Keratinocyte (primary cell): ENCODE results near the gene EEF2K. TPM values are rescaled to one million over a fixed set of nuclear protein-coding genes. Genes with fewer than 3 reads are reported as not detected.

Experiments used
- DNase-seq: peaks from one replicate; pipeline ENCODE4 v3.0.0-alpha.2; 2011; ENCODE audit warnings: low read depth, missing footprints, low spot score
- FAIRE-seq: peaks from 2 replicates; lab custom pipeline; 2011; peaks lifted over from hg19 to GRCh38; lab: Jason Lieb, UNC
- H2AFZ ChIP-seq: 2 replicates; pipeline ENCODE4 v1.6.0; 2012; ENCODE audit warnings: low read length, control low read depth, inconsistent platforms; ENCODE audit not compliant: control insufficient read depth
- H3K27ac ChIP-seq: 2 replicates; pipeline ENCODE4 v1.5.1; 2011; ENCODE audit warnings: low read length; ENCODE audit not compliant: control insufficient read depth, insufficient read depth
- H3K27me3 ChIP-seq: 3 replicates; pipeline ENCODE4 v1.6.0; 2011; ENCODE audit warnings: low read length; ENCODE audit not compliant: control insufficient read depth, insufficient read depth; ENCODE audit errors: extremely low read depth
- H3K36me3 ChIP-seq, 2 experiments: 2 replicates in 1 of 2; 3 replicates in 1 of 2; pipeline ENCODE4 v1.5.1; 2011; ENCODE audit warnings: low read length in 2 of 2, mild to moderate bottlenecking in 1 of 2; ENCODE audit not compliant: control insufficient read depth in 2 of 2, insufficient read depth in 2 of 2; ENCODE audit errors: extremely low read depth in 1 of 2
- H3K4me1 ChIP-seq: 3 replicates; pipeline ENCODE4 v1.5.1; 2011; ENCODE audit warnings: low read length; ENCODE audit not compliant: control insufficient read depth, insufficient read depth; ENCODE audit errors: extremely low read depth
- H3K4me2 ChIP-seq: 3 replicates; pipeline ENCODE4 v1.6.0; 2011; ENCODE audit warnings: low read depth, low read length; ENCODE audit not compliant: control insufficient read depth, insufficient read depth; ENCODE audit errors: extremely low read depth
- H3K4me3 ChIP-seq, 3 experiments: fragments of 200-600 bp in 1 of 3; sonication (generic) in 1 of 3; 2 replicates in 2 of 3; 3 replicates in 1 of 3; pipeline ENCODE4 v1.5.1; 2011 to 2016; ENCODE audit warnings: low read length in 3 of 3, mild to moderate bottlenecking in 3 of 3, control low read depth in 2 of 3, inconsistent platforms in 1 of 3, low read depth in 1 of 3, mixed read lengths in 1 of 3, mixed run types in 1 of 3, moderate library complexity in 1 of 3; ENCODE audit not compliant: control insufficient read depth in 2 of 3, insufficient read depth in 2 of 3; ENCODE audit errors: extremely low read depth in 1 of 3
- H3K79me2 ChIP-seq: 2 replicates; pipeline ENCODE4 v1.6.0; 2012; ENCODE audit warnings: low read length; ENCODE audit not compliant: control insufficient read depth, insufficient read depth
- H3K9ac ChIP-seq: 3 replicates; pipeline ENCODE4 v1.6.0; 2011; ENCODE audit warnings: low read length; ENCODE audit not compliant: control insufficient read depth, insufficient read depth; ENCODE audit errors: extremely low read depth
- H3K9me1 ChIP-seq: 3 replicates; pipeline ENCODE4 v1.6.0; 2011; ENCODE audit warnings: low read length; ENCODE audit not compliant: control insufficient read depth, insufficient read depth; ENCODE audit errors: extremely low read depth
- H3K9me3 ChIP-seq: 2 replicates; pipeline ENCODE4 v1.5.1; 2012; ENCODE audit warnings: low read depth, low read length; ENCODE audit not compliant: control insufficient read depth
- H4K20me1 ChIP-seq: 3 replicates; pipeline ENCODE4 v1.6.0; 2011; ENCODE audit warnings: low read length; ENCODE audit not compliant: control insufficient read depth, insufficient read depth; ENCODE audit errors: extremely low read depth
- CTCF ChIP-seq, 3 experiments: IDR thresholded peaks in 1 of 3; conservative IDR thresholded peaks in 1 of 3; optimal IDR thresholded peaks in 1 of 3; 2 replicates in 2 of 3; 3 replicates in 1 of 3; pipeline versions ENCODE3 to v1.5.1; 2011; ENCODE audit warnings: low read length in 3 of 3, mild to moderate bottlenecking in 3 of 3, moderate library complexity in 2 of 3, control low read depth in 1 of 3, inconsistent platforms in 1 of 3; ENCODE audit not compliant: insufficient read depth in 2 of 3; ENCODE audit errors: extremely low read depth in 1 of 3
- EZH2 ChIP-seq: IDR thresholded peaks from one replicate; pipeline ENCODE4 v1.6.1; 2012; ENCODE audit warnings: inconsistent platforms, mild to moderate bottlenecking, low read length, moderate library complexity
- dilution Hi-C: fragments of 300-500 bp; cut with MboI; formaldehyde crosslinking; loops from one replicate; pipeline ENCODE4 v1.7.0; 2020; ENCODE audit warnings: low sequenced_read_pairs; ENCODE audit not compliant: extremely low pct_ligation_motif_present
- polyA plus RNA-seq, 5 experiments: library from polyadenylated mRNA; depleted of rRNA in 3 of 5; stranded (reverse) in 3 of 5; stranded (forward) in 1 of 5; unstranded in 1 of 5; fragments of >200 nt; gene quantifications; 1 replicate in 1 of 5; 2 replicates in 3 of 5; 3 replicates in 1 of 5; pipeline versions ENCODE4 v1.2.1 to v1.2.3, GENCODE V29; 2011 to 2012; ENCODE audit warnings: missing spikeins in 2 of 5, low read depth in 1 of 5, low replicate concordance in 1 of 5

Gene EEF2K
- polyA plus RNA-seq, 1 donor (not counting 4 experiments of a cell fraction or from before 2014, with no cell fraction given) = 7.3 TPM

DNA sequence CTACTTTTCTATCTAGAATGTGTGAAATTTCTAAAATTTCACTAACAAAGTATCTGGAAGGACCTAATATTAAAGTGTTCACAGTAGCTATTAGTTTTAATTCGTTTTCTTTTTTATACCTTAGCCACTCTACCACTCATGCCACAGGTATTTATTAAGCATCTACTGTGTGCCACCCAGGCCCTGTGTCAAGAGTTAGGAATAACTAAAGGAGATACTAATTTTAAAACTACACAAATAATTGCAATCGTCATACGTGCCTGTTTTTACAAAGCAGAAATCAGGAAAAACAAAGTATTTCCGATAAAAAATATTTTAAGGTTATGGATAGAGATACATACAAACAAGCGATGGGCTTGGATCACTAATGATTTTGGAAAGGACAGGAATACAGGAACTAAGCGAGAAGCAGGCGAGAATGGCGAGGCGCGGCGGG lies 483 bp upstream of the EEF2K start:
- no peak for TF ChIP-seq CTCF (optimal IDR thresholded peaks at IDR 0.05 in 1 of 3, IDR thresholded peaks at IDR 0.05 in 1 of 3, conservative IDR thresholded peaks at IDR 0.05 in 1 of 3; ENCODE audit: extremely low read depth in 1 of 3, insufficient read depth in 2 of 3, low read length in 3 of 3)
- TF ChIP-seq EZH2 = no peak
- H2AFZ ChIP-seq = peak overlapping the region; percentile 78
- H3K9ac ChIP-seq = peak overlapping the region; percentile 85
- DNase-seq (no peak), FAIRE-seq (no peak)
- no peaks in the 10 kb centered on the region for H3K9me3 ChIP-seq
- peaks cover 40% of the 10 kb centered on the region for H3K79me2 ChIP-seq
- dilution Hi-C loops = no loop called here
- no peaks in the 10 kb centered on the region for H3K27me3 ChIP-seq
- peaks cover 0 to 4% of the 10 kb centered on the region in 2 experiments for H3K36me3 ChIP-seq
- peak overlapping the region; percentile 61 for H3K4me2 ChIP-seq
- no peaks in the 10 kb centered on the region for H4K20me1 ChIP-seq
- H3K27ac ChIP-seq = peak overlapping the region; percentile 73
- H3K9me1 ChIP-seq = peaks cover 2% of the 10 kb centered on the region
- H3K4me1 ChIP-seq = peaks cover 34% of the 10 kb centered on the region
- H3K4me3 ChIP-seq = peak overlapping the region in 2 of 3 experiments; percentile 23 to 79

DNA sequence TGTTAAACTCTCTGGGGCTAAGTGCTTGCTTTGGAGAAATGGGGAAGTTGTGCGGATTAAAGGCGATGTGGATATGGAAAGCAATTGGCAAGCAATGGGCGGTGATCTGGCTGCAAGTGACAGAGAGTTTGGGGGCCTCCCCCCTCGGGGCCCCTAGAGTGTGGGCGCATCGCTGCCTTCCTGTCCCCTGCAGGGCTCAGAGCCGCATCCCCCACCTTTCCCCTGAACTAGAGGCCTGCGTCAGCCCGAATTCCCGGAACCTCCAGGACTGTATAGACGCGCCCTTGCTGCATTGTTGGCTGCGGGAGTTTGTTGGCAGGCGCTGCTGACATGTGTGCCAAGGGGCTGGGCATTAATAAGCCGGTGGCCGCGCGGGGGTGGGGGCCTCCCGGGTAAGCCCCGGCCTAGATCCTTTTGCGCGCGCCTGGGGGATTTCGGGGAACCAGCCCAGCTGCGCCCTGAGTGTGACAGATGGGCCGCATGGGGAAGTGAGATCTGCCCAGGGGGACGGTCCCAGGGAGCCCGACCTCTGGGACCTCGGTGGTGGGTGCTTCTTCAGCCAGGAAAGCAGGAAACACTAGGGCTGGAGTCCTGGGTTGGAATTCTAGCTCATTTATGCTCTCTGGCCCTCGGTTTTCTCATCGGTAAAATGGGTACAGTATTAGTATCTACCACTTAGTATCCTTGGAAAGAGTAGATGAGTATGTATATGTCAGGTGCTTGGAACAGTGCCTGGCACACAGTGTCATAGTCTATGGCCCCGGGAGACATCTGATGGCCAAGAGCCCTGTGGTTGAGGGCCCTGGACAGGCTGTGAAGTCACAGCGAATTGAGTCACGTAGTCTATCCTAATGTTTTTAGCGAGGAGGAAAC lies 1.0 kb downstream of the EEF2K start:
- H3K27ac ChIP-seq = peak overlapping the region; percentile 73
- peaks cover 34% of the 10 kb centered on the region for H3K4me1 ChIP-seq
- DNase-seq = no peak
- H3K36me3 ChIP-seq = peaks cover 0 to 4% of the 10 kb centered on the region in 2 experiments
- peaks cover 52% of the 10 kb centered on the region for H3K79me2 ChIP-seq
- peak overlapping the region; percentile 89 for H3K4me2 ChIP-seq
- dilution Hi-C loops = no loop called here
- H3K9ac ChIP-seq = peak overlapping the region; percentile 85
- H3K9me3 ChIP-seq = no peaks in the 10 kb centered on the region
- peaks cover 2% of the 10 kb centered on the region for H3K9me1 ChIP-seq
- FAIRE-seq = no peak
- H2AFZ ChIP-seq = peak overlapping the region; percentile 89
- no peak for TF ChIP-seq CTCF (optimal IDR thresholded peaks at IDR 0.05 in 1 of 3, IDR thresholded peaks at IDR 0.05 in 1 of 3, conservative IDR thresholded peaks at IDR 0.05 in 1 of 3; ENCODE audit: extremely low read depth in 1 of 3, insufficient read depth in 2 of 3, low read length in 3 of 3)
- TF ChIP-seq EZH2 = no peak
- H3K4me3 ChIP-seq = peak overlapping the region; percentile 79 to 94 (median 89)
- no peaks in the 10 kb centered on the region for H3K27me3 ChIP-seq
- H4K20me1 ChIP-seq = no peaks in the 10 kb centered on the region
